Uterus (tissue), 2 donors: Measurements from ENCODE around the gene ID3.

ENCODE experiments used
- CTCF ChIP-seq, 4 experiments: fragments of 200-600 bp in 2 of 4; fragments of 450-650 bp in 2 of 4; sonication (generic) in 2 of 4; IDR thresholded peaks; one replicate each; pipeline ENCODE4 v1.5.1; 2016 to 2019; ENCODE audit warnings: antibody characterized with exemption in 4 of 4, mild to moderate bottlenecking in 2 of 4, moderate library complexity in 1 of 4
- POLR2A ChIP-seq, 2 donors: fragments of 450-650 bp; IDR thresholded peaks; one replicate each; pipeline ENCODE4 v1.6.1; 2016; ENCODE audit warnings: antibody characterized with exemption in 2 of 2, mild to moderate bottlenecking in 1 of 2, moderate library complexity in 1 of 2

- no peak for TF ChIP-seq CTCF (IDR thresholded peaks at IDR 0.05)
- no peak for TF ChIP-seq POLR2A (IDR thresholded peaks at IDR 0.05)
These were observed 29.6 kb upstream of the ID3 start for GRCh38 chr1:23588749-23589548.
